K562 (cell line): Measurements from ENCODE around the gene EIF4G1. TPM values are rescaled to one million over a fixed set of nuclear protein-coding genes. Genes with fewer than 3 reads are reported as not detected.

Experiments
- CHD1 ChIP-seq: fragments of 200-600 bp; sonication (generic); IDR thresholded peaks from one replicate; pipeline ENCODE4 v1.6.1; 2012; ENCODE audit warnings: mild to moderate bottlenecking, moderate library complexity, low read length, inconsistent platforms
- CREM ChIP-seq: IDR thresholded peaks from 2 replicates; pipeline ENCODE4 v1.6.1; 2014; ENCODE audit warnings: antibody characterized with exemption, low read depth
- FUS ChIP-seq: fragments of 200-400 bp; formaldehyde crosslinking; optimal IDR thresholded peaks from 2 replicates; pipeline ENCODE3; 2017; ENCODE audit warnings: low read depth, low read length
- KAT2B ChIP-seq: IDR thresholded peaks from one replicate; pipeline ENCODE4 v1.6.1; 2012; ENCODE audit warnings: low read depth, mild to moderate bottlenecking, control low read depth, inconsistent platforms, low read length, moderate library complexity
- RBFOX2 ChIP-seq: fragments of 200-400 bp; formaldehyde crosslinking; IDR thresholded peaks from 2 replicates; pipeline ENCODE4 v1.6.1; 2017; ENCODE audit warnings: low read depth, mild to moderate bottlenecking, low read length, moderate library complexity
- ZNF140 ChIP-seq: fragments of 250-450 bp; sonication (Bioruptor Pico); IDR thresholded peaks from 2 replicates; pipeline ENCODE4 v1.8.0; 2021; ENCODE audit warnings: moderate library complexity, mild to moderate bottlenecking, inconsistent platforms
- ZNF780A ChIP-seq: fragments of 250-450 bp; sonication (Bioruptor Pico); IDR thresholded peaks from 2 replicates; pipeline ENCODE4 v1.5.0; 2021; ENCODE audit warnings: mild to moderate bottlenecking
- polyA plus RNA-seq, 8 experiments: library from polyadenylated mRNA; depleted of rRNA in 4 of 8; stranded (reverse) in 5 of 8; unstranded in 3 of 8; fragments of >200 nt; fragmentation: Nextera tagmentation in 2 of 8; fragmentation: Illumina TruSeq in 1 of 8; extraction: Ambion mirVana in 2 of 8; extraction: Trizol in 1 of 8; gene quantifications; 2 replicates each; pipeline versions ENCODE4 v1.2.1 to v1.2.3, GENCODE V29; 2011 to 2014; ENCODE audit warnings: inconsistent platforms in 1 of 8, missing spikeins in 1 of 8
- total RNA-seq, 7 experiments: library from RNA; depleted of rRNA in 6 of 7; stranded (reverse); fragments of >200 nt in 6 of 7; fragmentation: Illumina TruSeq in 2 of 7; extraction: Trizol in 2 of 7; gene quantifications; 2 replicates each; pipeline versions ENCODE4 v1.2.1 to v1.2.3, GENCODE V29; 2011 to 2021; ENCODE audit warnings: low replicate concordance in 1 of 7
- TF ChIP-seq, protein P1 (sequence below): fragments of 250-450 bp; sonication (Bioruptor Pico); IDR thresholded peaks from 2 replicates; pipeline ENCODE4 v1.5.0; 2021; ENCODE audit warnings: mild to moderate bottlenecking, moderate library complexity
- TF ChIP-seq, protein P2 (sequence below): fragments of 450-650 bp; formaldehyde crosslinking; IDR thresholded peaks from 2 replicates; pipeline ENCODE4 v1.4.0; 2020; ENCODE audit warnings: mild to moderate bottlenecking, moderate library complexity
- TF ChIP-seq, protein P3 (sequence below), 3 experiments: fragments of 200-800 bp in 1 of 3; fragments of 250-450 bp in 1 of 3; fragments of 450-650 bp in 1 of 3; sonication (Bioruptor Pico) in 1 of 3; sonication (Bioruptor generic) in 1 of 3; formaldehyde crosslinking in 1 of 3; IDR thresholded peaks; 2 replicates each; pipeline versions ENCODE4 v1.6.1 to v1.8.0; 2016 to 2022; ENCODE audit warnings: mild to moderate bottlenecking in 2 of 3, missing genetic modification characterization in 2 of 3, missing compliant biosample characterization in 1 of 3, moderate library complexity in 1 of 3
- TF ChIP-seq, protein P4 (sequence below): sonication (generic); formaldehyde crosslinking; IDR thresholded peaks from 2 replicates; pipeline ENCODE4 v1.5.0; 2020; ENCODE audit warnings: missing genetic modification reagents
- TF ChIP-seq, protein P5 (sequence below): fragments of 450-650 bp; IDR thresholded peaks from 2 replicates; pipeline ENCODE4 v1.6.1; 2017; ENCODE audit warnings: antibody characterized with exemption, mild to moderate bottlenecking

Gene EIF4G1
- total and polyA plus RNA-seq, 9 of the 15 experiments (the other 6 are each of a cell fraction or from before 2014, with no cell fraction given), result 4.6 to 505 (median 155) TPM

DNA sequence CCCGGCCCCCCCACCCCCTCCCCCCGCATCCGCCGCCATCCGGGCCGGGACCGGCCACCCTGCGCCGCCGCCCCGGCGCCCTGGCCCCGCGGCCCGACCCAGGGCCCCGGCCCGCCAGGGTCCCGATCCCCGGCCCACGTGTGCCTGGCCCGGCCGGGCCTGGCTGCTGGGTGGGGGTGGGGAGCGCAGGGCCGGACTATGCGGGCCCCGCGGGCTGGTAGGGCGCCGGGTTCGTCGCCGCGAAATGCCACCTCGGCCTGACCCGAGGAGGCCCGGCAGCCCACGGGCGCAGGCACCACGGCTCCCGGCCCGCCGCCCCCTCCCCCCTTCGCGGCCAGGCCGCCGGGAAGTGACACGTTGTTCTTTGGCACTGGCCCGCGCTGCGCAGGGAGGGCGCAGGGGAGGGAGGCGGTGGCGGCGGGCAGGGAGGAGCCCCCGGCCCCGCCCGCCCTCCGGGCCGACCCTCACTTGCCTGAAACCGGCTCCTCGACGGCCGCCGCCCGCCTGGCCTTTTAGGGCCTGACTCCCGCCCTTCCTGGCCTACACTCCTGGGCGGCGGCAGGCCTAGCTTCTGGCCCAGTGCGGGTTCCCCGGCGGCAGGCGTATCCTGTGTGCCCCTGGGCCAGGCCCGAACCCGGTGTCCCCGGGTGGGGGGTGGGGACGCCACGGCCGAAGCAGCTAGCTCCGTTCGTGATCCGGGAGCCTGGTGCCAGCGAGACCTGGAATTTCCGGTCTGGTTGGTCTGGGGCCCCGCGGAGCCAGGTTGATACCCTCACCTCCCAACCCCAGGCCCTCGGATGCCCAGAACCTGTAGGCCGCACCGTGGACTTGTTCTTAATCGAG, 515 bp downstream of the EIF4G1 start (continued):
- TF ChIP-seq, protein P1, sequence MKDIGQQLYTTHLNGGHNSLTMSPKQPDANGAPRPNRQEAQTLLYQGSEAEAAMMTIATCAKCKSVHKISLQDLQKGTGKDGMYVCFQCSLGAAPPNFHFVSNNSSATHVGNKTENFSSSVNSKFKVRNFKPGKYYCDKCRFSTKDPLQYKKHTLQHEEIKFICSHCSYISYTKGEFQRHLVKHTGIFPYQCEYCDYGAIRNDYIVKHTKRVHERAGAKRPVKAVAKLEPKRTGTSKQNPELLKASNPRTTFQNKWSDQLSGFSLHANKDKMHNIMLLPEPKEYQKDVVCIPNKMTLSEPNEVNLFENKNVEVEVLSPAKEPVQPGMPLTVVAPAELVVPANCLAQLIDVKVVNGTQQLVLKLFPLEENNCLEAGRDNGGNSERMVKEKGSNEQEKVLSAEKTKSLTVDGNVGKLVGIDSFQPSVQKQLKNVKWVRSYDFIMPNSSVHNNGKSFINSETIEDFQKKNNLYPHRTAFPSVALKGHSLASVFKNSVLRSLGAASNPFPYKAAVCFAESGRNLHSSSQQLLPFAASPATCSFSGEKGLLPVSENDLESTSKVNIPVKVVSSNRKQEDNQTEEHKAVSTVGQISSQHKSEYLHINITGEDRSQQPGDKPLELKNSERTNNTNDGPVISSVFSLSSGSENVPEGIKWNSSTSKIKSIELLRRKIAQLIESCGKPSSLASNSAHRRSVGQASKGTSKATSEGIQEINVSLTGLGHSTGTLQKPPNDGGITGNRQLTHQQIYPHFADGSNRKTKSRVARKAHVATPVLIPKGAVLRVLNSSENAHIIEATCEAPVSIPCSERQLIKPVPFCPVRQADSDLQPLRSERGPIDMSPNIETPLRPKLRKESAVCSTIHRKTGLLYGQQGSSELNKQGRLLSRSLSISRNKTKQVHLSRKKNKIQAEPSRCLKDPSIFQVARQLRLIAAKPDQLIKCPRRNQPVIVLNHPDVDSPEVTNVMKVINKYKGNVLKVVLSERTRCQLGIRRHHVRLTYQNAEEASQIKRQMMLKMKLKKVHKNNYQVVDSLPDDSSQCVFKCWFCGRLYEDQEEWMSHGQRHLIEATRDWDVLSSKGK (CRISPR knock-in tag), result no peak
- TF ChIP-seq, protein P2, sequence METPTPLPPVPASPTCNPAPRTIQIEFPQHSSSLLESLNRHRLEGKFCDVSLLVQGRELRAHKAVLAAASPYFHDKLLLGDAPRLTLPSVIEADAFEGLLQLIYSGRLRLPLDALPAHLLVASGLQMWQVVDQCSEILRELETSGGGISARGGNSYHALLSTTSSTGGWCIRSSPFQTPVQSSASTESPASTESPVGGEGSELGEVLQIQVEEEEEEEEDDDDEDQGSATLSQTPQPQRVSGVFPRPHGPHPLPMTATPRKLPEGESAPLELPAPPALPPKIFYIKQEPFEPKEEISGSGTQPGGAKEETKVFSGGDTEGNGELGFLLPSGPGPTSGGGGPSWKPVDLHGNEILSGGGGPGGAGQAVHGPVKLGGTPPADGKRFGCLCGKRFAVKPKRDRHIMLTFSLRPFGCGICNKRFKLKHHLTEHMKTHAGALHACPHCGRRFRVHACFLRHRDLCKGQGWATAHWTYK (CRISPR knock-in tag), result 0 out of 2 replicates have a peak, but pooled peaks have one; percentile 20
- TF ChIP-seq, protein P3, sequence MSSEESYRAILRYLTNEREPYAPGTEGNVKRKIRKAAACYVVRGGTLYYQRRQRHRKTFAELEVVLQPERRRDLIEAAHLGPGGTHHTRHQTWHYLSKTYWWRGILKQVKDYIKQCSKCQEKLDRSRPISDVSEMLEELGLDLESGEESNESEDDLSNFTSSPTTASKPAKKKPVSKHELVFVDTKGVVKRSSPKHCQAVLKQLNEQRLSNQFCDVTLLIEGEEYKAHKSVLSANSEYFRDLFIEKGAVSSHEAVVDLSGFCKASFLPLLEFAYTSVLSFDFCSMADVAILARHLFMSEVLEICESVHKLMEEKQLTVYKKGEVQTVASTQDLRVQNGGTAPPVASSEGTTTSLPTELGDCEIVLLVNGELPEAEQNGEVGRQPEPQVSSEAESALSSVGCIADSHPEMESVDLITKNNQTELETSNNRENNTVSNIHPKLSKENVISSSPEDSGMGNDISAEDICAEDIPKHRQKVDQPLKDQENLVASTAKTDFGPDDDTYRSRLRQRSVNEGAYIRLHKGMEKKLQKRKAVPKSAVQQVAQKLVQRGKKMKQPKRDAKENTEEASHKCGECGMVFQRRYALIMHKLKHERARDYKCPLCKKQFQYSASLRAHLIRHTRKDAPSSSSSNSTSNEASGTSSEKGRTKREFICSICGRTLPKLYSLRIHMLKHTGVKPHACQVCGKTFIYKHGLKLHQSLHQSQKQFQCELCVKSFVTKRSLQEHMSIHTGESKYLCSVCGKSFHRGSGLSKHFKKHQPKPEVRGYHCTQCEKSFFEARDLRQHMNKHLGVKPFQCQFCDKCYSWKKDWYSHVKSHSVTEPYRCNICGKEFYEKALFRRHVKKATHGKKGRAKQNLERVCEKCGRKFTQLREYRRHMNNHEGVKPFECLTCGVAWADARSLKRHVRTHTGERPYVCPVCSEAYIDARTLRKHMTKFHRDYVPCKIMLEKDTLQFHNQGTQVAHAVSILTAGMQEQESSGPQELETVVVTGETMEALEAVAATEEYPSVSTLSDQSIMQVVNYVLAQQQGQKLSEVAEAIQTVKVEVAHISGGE (CRISPR knock-in tag; IDR thresholded peaks at IDR 0.05), result peak in 1 of 3 experiments; percentile 72; a peak in 2 of 6 replicates
- TF ChIP-seq RBFOX2, result peak; percentile 91
- no peak for TF ChIP-seq KAT2B
- TF ChIP-seq, protein P4, sequence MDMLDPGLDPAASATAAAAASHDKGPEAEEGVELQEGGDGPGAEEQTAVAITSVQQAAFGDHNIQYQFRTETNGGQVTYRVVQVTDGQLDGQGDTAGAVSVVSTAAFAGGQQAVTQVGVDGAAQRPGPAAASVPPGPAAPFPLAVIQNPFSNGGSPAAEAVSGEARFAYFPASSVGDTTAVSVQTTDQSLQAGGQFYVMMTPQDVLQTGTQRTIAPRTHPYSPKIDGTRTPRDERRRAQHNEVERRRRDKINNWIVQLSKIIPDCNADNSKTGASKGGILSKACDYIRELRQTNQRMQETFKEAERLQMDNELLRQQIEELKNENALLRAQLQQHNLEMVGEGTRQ (CRISPR knock-in tag), result no peak
- no peak for TF ChIP-seq ZNF140 (CRISPR knock-in tag)
- TF ChIP-seq CREM, result 0 out of 2 replicates have a peak, but pooled peaks have one; percentile 24
- TF ChIP-seq, protein P5, sequence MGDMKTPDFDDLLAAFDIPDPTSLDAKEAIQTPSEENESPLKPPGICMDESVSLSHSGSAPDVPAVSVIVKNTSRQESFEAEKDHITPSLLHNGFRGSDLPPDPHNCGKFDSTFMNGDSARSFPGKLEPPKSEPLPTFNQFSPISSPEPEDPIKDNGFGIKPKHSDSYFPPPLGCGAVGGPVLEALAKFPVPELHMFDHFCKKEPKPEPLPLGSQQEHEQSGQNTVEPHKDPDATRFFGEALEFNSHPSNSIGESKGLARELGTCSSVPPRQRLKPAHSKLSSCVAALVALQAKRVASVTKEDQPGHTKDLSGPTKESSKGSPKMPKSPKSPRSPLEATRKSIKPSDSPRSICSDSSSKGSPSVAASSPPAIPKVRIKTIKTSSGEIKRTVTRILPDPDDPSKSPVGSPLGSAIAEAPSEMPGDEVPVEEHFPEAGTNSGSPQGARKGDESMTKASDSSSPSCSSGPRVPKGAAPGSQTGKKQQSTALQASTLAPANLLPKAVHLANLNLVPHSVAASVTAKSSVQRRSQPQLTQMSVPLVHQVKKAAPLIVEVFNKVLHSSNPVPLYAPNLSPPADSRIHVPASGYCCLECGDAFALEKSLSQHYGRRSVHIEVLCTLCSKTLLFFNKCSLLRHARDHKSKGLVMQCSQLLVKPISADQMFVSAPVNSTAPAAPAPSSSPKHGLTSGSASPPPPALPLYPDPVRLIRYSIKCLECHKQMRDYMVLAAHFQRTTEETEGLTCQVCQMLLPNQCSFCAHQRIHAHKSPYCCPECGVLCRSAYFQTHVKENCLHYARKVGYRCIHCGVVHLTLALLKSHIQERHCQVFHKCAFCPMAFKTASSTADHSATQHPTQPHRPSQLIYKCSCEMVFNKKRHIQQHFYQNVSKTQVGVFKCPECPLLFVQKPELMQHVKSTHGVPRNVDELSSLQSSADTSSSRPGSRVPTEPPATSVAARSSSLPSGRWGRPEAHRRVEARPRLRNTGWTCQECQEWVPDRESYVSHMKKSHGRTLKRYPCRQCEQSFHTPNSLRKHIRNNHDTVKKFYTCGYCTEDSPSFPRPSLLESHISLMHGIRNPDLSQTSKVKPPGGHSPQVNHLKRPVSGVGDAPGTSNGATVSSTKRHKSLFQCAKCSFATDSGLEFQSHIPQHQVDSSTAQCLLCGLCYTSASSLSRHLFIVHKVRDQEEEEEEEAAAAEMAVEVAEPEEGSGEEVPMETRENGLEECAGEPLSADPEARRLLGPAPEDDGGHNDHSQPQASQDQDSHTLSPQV, result peak; percentile 38; the same call in 1 of the 2 replicates
- TF ChIP-seq CHD1, result peak; percentile 69
- TF ChIP-seq ZNF780A, result no peak
- peak; percentile 16 for TF ChIP-seq FUS
